Prostate gland (tissue), 2 donors: ENCODE data around the gene CA9.

Source experiments
- POLR2AphosphoS5 ChIP-seq: sonication (generic); formaldehyde crosslinking; IDR thresholded peaks from one replicate; pipeline ENCODE4 v1.6.1; 2017; ENCODE audit warnings: antibody characterized with exemption
- TF ChIP-seq, protein P1 (sequence below), 4 experiments: fragments of 200-600 bp in 2 of 4; fragments of 450-650 bp in 2 of 4; sonication (generic) in 2 of 4; IDR thresholded peaks; 1 replicate in 3 of 4; 2 replicates in 1 of 4; pipeline ENCODE4 v1.5.1; 2016 to 2019; ENCODE audit warnings: antibody characterized with exemption in 4 of 4, mild to moderate bottlenecking in 2 of 4, moderate library complexity in 2 of 4

DNA sequence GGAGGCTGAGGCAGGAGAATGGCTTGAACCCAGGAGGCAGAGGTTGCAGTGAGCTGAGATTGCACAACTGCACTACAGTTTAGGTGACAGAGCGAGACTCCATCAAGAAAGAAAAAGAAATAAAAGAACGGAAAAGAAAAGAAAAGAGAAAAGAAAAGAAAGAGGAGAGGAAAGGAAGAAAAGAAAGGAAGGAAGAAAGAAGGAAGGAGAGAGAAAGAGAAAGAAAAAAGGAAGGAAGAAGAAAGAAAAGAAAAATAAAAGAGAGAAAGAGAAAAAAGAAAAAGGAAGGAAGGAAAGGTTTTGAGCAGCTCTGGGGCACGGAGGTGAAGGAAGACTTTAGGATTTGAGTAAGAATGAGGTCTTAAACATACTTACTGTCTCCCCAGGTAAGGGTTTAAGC is 39.9 kb downstream of the CA9 start:
- TF ChIP-seq, protein P1, sequence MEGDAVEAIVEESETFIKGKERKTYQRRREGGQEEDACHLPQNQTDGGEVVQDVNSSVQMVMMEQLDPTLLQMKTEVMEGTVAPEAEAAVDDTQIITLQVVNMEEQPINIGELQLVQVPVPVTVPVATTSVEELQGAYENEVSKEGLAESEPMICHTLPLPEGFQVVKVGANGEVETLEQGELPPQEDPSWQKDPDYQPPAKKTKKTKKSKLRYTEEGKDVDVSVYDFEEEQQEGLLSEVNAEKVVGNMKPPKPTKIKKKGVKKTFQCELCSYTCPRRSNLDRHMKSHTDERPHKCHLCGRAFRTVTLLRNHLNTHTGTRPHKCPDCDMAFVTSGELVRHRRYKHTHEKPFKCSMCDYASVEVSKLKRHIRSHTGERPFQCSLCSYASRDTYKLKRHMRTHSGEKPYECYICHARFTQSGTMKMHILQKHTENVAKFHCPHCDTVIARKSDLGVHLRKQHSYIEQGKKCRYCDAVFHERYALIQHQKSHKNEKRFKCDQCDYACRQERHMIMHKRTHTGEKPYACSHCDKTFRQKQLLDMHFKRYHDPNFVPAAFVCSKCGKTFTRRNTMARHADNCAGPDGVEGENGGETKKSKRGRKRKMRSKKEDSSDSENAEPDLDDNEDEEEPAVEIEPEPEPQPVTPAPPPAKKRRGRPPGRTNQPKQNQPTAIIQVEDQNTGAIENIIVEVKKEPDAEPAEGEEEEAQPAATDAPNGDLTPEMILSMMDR (IDR thresholded peaks at IDR 0.05), result no peak
- no peak for TF ChIP-seq POLR2AphosphoS5
